ENCODE results near the gene SYNGR3.

SYNGR3 gene

GRCh38 chr16:2038382-2039231, 48.8 kb downstream of the SYNGR3 start:
- DNase-seq (ENCODE audit: insufficient read length, low spot score), result no peak
- FAIRE-seq, result no peak
- TF ChIP-seq POU2F2 (IDR thresholded peaks at IDR 0.05; ENCODE audit: low read depth, low read length) (no peak), TAF1 (IDR thresholded peaks at IDR 0.05; ENCODE audit: low read depth, low read length) (no peak), PAX5 (IDR thresholded peaks at IDR 0.05; ENCODE audit: insufficient read depth, low read length, severe bottlenecking) (no peak), POLR2AphosphoS5 (IDR thresholded peaks at IDR 0.05; ENCODE audit: low read depth, low read length) (no peak), POLR2A (IDR thresholded peaks at IDR 0.05; ENCODE audit: low read depth, low read length) (no peak)

- no peak for DNase-seq (ENCODE audit: insufficient read length, low spot score)
These were observed 49.7 kb downstream of the SYNGR3 start for GRCh38 chr16:2039274-2040031.

GRCh38 chr16:2040041-2040786, 50.4 kb downstream of the SYNGR3 start:
- DNase-seq (ENCODE audit: insufficient read length, low spot score) (no peak), FAIRE-seq (no peak)
- TF ChIP-seq PAX5 (IDR thresholded peaks at IDR 0.05; ENCODE audit: insufficient read depth, low read length, severe bottlenecking), result no peak
- no peak for TF ChIP-seq POLR2A (IDR thresholded peaks at IDR 0.05; ENCODE audit: low read depth, low read length)
- TF ChIP-seq POU2F2 (IDR thresholded peaks at IDR 0.05; ENCODE audit: low read depth, low read length), result no peak
- no peak for TF ChIP-seq POLR2AphosphoS5 (IDR thresholded peaks at IDR 0.05; ENCODE audit: low read depth, low read length)
- TF ChIP-seq TAF1 (IDR thresholded peaks at IDR 0.05; ENCODE audit: low read depth, low read length), result no peak
- no peak for TF ChIP-seq SPI1 (IDR thresholded peaks at IDR 0.05; ENCODE audit: low read depth, low read length)

More at GRCh38 chr16:2039274-2040031, 49.7 kb downstream of the SYNGR3 start:
- no peak for TF ChIP-seq SPI1 (IDR thresholded peaks at IDR 0.05; ENCODE audit: low read depth, low read length)
- TF ChIP-seq POU2F2 (IDR thresholded peaks at IDR 0.05; ENCODE audit: low read depth, low read length), result no peak
- TF ChIP-seq POLR2AphosphoS5 (IDR thresholded peaks at IDR 0.05; ENCODE audit: low read depth, low read length), result no peak
- TF ChIP-seq POLR2A (IDR thresholded peaks at IDR 0.05; ENCODE audit: low read depth, low read length), result no peak
- TF ChIP-seq PAX5 (IDR thresholded peaks at IDR 0.05; ENCODE audit: insufficient read depth, low read length, severe bottlenecking), result no peak
- no peak for TF ChIP-seq TAF1 (IDR thresholded peaks at IDR 0.05; ENCODE audit: low read depth, low read length)
- FAIRE-seq, result no peak

GRCh38 chr16:2040787-2041522, 51.2 kb downstream of the SYNGR3 start:
- no peak for DNase-seq (ENCODE audit: insufficient read length, low spot score)
- no peak for FAIRE-seq
- TF ChIP-seq POLR2A (IDR thresholded peaks at IDR 0.05; ENCODE audit: low read depth, low read length), result no peak
- TF ChIP-seq POU2F2 (IDR thresholded peaks at IDR 0.05; ENCODE audit: low read depth, low read length), result no peak

- TF ChIP-seq POLR2A (IDR thresholded peaks at IDR 0.05; ENCODE audit: low read depth, low read length) (no peak), POU2F2 (IDR thresholded peaks at IDR 0.05; ENCODE audit: low read depth, low read length) (no peak), PAX5 (IDR thresholded peaks at IDR 0.05; ENCODE audit: insufficient read depth, low read length, severe bottlenecking) (no peak), POLR2AphosphoS5 (IDR thresholded peaks at IDR 0.05; ENCODE audit: low read depth, low read length) (no peak), TAF1 (IDR thresholded peaks at IDR 0.05; ENCODE audit: low read depth, low read length) (no peak), SPI1 (IDR thresholded peaks at IDR 0.05; ENCODE audit: low read depth, low read length) (no peak)
- DNase-seq (ENCODE audit: insufficient read length, low spot score), result no peak
- no peak for FAIRE-seq
These were observed 52.6 kb downstream of the SYNGR3 start for GRCh38 chr16:2042171-2042985.

- DNase-seq (ENCODE audit: insufficient read length, low spot score) (no peak), FAIRE-seq (no peak)
- no peak for TF ChIP-seq SPI1 (IDR thresholded peaks at IDR 0.05; ENCODE audit: low read depth, low read length)
- TF ChIP-seq POU2F2 (IDR thresholded peaks at IDR 0.05; ENCODE audit: low read depth, low read length), result no peak
- no peak for TF ChIP-seq POLR2AphosphoS5 (IDR thresholded peaks at IDR 0.05; ENCODE audit: low read depth, low read length)
- TF ChIP-seq PAX5 (IDR thresholded peaks at IDR 0.05; ENCODE audit: insufficient read depth, low read length, severe bottlenecking), result no peak
- no peak for TF ChIP-seq POLR2A (IDR thresholded peaks at IDR 0.05; ENCODE audit: low read depth, low read length)
- no peak for TF ChIP-seq TAF1 (IDR thresholded peaks at IDR 0.05; ENCODE audit: low read depth, low read length)
These were observed 53.4 kb downstream of the SYNGR3 start for GRCh38 chr16:2042986-2043666.

All from GM12891 (cell line).